HEK293 (cell line): ENCODE data around the gene TADA3.
"Not testable (repeated sequence)": the region's sequence is repeated elsewhere in the genome, so short reads cannot be mapped to it uniquely, and the experiment has no call there.

ENCODE experiments used
- CTCF ChIA-PET: fragments of 350-600 bp; formaldehyde crosslinking; extraction: SDS; loops from one replicate; lab custom pipeline; 2021; ENCODE audit warnings: antibody characterized with exemption; lab: Yijun Ruan, JAX
- POLR2A ChIA-PET: fragments of 300-600 bp; formaldehyde crosslinking; extraction: SDS; loops from one replicate; lab custom pipeline; 2020; ENCODE audit warnings: antibody characterized with exemption, inconsistent platforms; lab: Yijun Ruan, JAX
- H3K27ac ChIP-seq: fragments of 200-500 bp; sonication (Bioruptor generic); 2 replicates; pipeline ENCODE4 v1.5.1; 2014; ENCODE audit warnings: low read depth, low read length, control low read depth, inconsistent platforms; ENCODE audit errors: extremely low read depth
- H3K36me3 ChIP-seq, 2 experiments: fragments of 200-500 bp in 1 of 2; sonication (Bioruptor generic) in 1 of 2; 1 replicate in 1 of 2; 2 replicates in 1 of 2; pipeline ENCODE4 v1.5.1; 2014 to 2017; ENCODE audit warnings: inconsistent platforms in 2 of 2, low read length in 2 of 2; ENCODE audit not compliant: control insufficient read depth in 2 of 2, insufficient read depth in 1 of 2
- H3K4me1 ChIP-seq: fragments of 200-500 bp; sonication (Bioruptor generic); 2 replicates; pipeline ENCODE4 v1.5.1; 2014; ENCODE audit warnings: mild to moderate bottlenecking, low read length, inconsistent platforms; ENCODE audit not compliant: control insufficient read depth, insufficient read depth
- H3K4me3 ChIP-seq: 2 replicates; pipeline ENCODE4 v1.5.1; 2011; ENCODE audit warnings: low read depth, mild to moderate bottlenecking, control low read depth, low read length, moderate library complexity
- H3K9me3 ChIP-seq: fragments of 200-500 bp; sonication (Bioruptor generic); 2 replicates; pipeline ENCODE4 v1.5.1; 2014; ENCODE audit warnings: low read depth, low read length, inconsistent platforms; ENCODE audit not compliant: control insufficient read depth, insufficient read depth
- BCL11B ChIP-seq: fragments of 450-650 bp; formaldehyde crosslinking; IDR thresholded peaks from 2 replicates; pipeline ENCODE4 v1.5.1; 2016; ENCODE audit warnings: low read depth, missing biosample characterization, missing genetic modification characterization
- KLF1 ChIP-seq: fragments of 450-650 bp; formaldehyde crosslinking; IDR thresholded peaks from 2 replicates; pipeline ENCODE4 v1.5.1; 2016; ENCODE audit warnings: missing biosample characterization, missing genetic modification characterization
- OVOL3 ChIP-seq: fragments of 450-650 bp; formaldehyde crosslinking; IDR thresholded peaks from 2 replicates; pipeline ENCODE4 v1.5.1; 2016; ENCODE audit warnings: missing biosample characterization, missing genetic modification characterization
- ZBTB17 ChIP-seq: fragments of 450-650 bp; formaldehyde crosslinking; IDR thresholded peaks from 2 replicates; pipeline ENCODE4 v1.5.1; 2016; ENCODE audit warnings: missing biosample characterization, missing genetic modification characterization
- ZNF121 ChIP-seq: fragments of 450-650 bp; formaldehyde crosslinking; IDR thresholded peaks from 2 replicates; pipeline ENCODE4 v1.5.1; 2016; ENCODE audit warnings: missing biosample characterization, missing genetic modification characterization
- ZNF138 ChIP-seq: fragments of 450-650 bp; formaldehyde crosslinking; IDR thresholded peaks from 2 replicates; pipeline ENCODE4 v1.5.1; 2016; ENCODE audit warnings: missing biosample characterization, missing genetic modification characterization, borderline replicate concordance
- ZNF416 ChIP-seq: fragments of 450-650 bp; formaldehyde crosslinking; IDR thresholded peaks from 2 replicates; pipeline ENCODE4 v1.5.1; 2016; ENCODE audit warnings: missing biosample characterization, missing genetic modification characterization
- ZNF600 ChIP-seq: fragments of 450-650 bp; formaldehyde crosslinking; IDR thresholded peaks from 2 replicates; pipeline ENCODE4 v1.5.1; 2016; ENCODE audit warnings: missing biosample characterization, missing genetic modification characterization
- ZNF707 ChIP-seq: fragments of 450-650 bp; formaldehyde crosslinking; IDR thresholded peaks from 2 replicates; pipeline ENCODE4 v1.5.1; 2016; ENCODE audit warnings: missing biosample characterization, missing genetic modification characterization
- ZNF776 ChIP-seq: fragments of 450-650 bp; formaldehyde crosslinking; IDR thresholded peaks from 2 replicates; pipeline ENCODE4 v1.5.0; 2017; ENCODE audit warnings: missing biosample characterization, missing genetic modification characterization, borderline replicate concordance
- ZSCAN16 ChIP-seq: fragments of 450-650 bp; formaldehyde crosslinking; IDR thresholded peaks from 2 replicates; pipeline ENCODE4 v1.5.1; 2016; ENCODE audit warnings: missing biosample characterization, missing genetic modification characterization
- TF ChIP-seq, protein P1 (sequence below): fragments of 450-650 bp; formaldehyde crosslinking; IDR thresholded peaks from 2 replicates; pipeline ENCODE4 v1.5.1; 2016; ENCODE audit warnings: missing biosample characterization, missing genetic modification characterization
- TF ChIP-seq, protein P2 (sequence below): fragments of 450-650 bp; formaldehyde crosslinking; IDR thresholded peaks from 2 replicates; pipeline ENCODE4 v1.5.1; 2016; ENCODE audit warnings: missing biosample characterization, missing genetic modification characterization
- TF ChIP-seq, protein P3 (sequence below): fragments of 450-650 bp; formaldehyde crosslinking; IDR thresholded peaks from 2 replicates; pipeline ENCODE4 v1.5.1; 2016; ENCODE audit warnings: missing biosample characterization, missing genetic modification characterization
- TF ChIP-seq, protein P4 (sequence below): fragments of 450-650 bp; formaldehyde crosslinking; IDR thresholded peaks from 2 replicates; pipeline ENCODE4 v1.5.1; 2016; ENCODE audit warnings: missing biosample characterization, missing genetic modification characterization, low read depth
- TF ChIP-seq, protein P5 (sequence below): fragments of 450-650 bp; formaldehyde crosslinking; IDR thresholded peaks from 2 replicates; pipeline ENCODE4 v1.5.1; 2017; ENCODE audit warnings: missing biosample characterization, mild to moderate bottlenecking, missing genetic modification characterization, moderate library complexity
- TF ChIP-seq, protein P6 (sequence below): fragments of 450-650 bp; formaldehyde crosslinking; IDR thresholded peaks from 2 replicates; pipeline ENCODE4 v1.5.1; 2016; ENCODE audit warnings: missing biosample characterization, missing genetic modification characterization

The TADA3 gene

DNA sequence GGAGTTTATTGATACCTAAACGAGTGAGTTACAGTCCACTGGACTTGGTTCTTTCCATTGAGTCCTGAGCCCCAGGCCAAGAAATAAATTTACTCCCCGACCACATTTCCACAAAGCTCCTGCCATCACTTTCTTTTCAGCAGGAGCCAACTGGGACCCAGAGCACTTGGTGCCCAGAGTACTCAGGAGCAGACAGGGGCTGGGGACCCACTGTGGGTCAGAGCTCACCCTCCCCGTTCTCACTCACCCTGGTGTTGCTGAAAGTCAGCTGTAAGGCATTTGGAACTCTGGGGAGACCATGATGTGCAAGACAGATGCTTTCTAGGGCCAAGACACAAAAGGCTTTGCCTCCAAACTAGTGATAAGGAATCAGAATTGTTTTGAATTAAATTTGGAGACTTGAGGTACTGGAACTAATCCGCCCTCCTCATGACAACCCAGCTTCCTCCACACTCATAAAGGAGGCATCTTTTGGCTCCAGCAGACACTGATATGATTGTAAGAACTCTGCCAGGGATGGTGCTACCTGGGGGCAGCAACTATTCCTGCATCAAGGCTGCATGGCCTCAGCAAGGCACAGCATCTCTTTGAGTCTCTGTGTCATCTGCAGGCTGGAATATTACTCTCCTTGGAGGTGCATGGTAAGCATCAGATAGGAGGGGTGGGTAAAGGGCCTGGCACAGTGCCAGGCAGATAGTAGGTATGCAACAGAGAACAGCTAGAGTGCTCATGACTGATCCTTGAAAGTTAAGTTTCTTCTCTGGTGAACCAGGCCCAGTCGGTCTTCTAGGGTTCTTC lies 15.2 kb downstream of the TADA3 start (continued):
- TF ChIP-seq, protein P1, sequence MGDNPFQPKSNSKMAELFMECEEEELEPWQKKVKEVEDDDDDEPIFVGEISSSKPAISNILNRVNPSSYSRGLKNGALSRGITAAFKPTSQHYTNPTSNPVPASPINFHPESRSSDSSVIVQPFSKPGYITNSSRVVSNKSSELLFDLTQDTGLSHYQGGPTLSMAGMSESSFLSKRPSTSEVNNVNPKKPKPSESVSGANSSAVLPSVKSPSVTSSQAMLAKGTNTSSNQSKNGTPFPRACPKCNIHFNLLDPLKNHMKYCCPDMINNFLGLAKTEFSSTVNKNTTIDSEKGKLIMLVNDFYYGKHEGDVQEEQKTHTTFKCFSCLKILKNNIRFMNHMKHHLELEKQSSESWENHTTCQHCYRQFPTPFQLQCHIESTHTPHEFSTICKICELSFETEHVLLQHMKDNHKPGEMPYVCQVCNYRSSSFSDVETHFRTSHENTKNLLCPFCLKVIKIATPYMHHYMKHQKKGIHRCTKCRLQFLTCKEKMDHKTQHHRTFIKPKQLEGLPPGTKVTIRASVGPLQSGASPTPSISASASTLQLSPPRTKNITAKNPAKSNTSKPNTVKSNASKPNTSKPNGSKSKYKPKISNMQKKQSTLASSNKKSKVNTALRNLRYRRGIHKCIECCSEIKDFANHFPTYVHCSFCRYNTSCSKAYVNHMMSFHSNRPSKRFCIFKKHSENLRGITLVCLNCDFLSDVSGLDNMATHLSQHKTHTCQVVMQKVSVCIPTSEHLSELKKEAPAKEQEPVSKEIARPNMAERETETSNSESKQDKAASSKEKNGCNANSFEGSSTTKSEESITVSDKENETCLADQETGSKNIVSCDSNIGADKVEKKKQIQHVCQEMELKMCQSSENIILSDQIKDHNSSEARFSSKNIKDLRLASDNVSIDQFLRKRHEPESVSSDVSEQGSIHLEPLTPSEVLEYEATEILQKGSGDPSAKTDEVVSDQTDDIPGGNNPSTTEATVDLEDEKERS, result no peak
- TF ChIP-seq, protein P2, sequence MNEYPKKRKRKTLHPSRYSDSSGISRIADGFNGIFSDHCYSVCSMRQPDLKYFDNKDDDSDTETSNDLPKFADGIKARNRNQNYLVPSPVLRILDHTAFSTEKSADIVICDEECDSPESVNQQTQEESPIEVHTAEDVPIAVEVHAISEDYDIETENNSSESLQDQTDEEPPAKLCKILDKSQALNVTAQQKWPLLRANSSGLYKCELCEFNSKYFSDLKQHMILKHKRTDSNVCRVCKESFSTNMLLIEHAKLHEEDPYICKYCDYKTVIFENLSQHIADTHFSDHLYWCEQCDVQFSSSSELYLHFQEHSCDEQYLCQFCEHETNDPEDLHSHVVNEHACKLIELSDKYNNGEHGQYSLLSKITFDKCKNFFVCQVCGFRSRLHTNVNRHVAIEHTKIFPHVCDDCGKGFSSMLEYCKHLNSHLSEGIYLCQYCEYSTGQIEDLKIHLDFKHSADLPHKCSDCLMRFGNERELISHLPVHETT (tag by site-specific recombination), result no peak
- TF ChIP-seq ZNF707 (no peak), ZNF776 (no peak), ZNF138 (tag by site-specific recombination) (no peak), KLF1 (tag by site-specific recombination) (no peak), BCL11B (tag by site-specific recombination) (no peak), ZNF416 (tag by site-specific recombination) (no peak), ZBTB17 (tag by site-specific recombination) (no peak), ZNF600 (tag by site-specific recombination) (no peak), ZSCAN16 (no peak), OVOL3 (tag by site-specific recombination) (no peak)
- TF ChIP-seq, protein P3, sequence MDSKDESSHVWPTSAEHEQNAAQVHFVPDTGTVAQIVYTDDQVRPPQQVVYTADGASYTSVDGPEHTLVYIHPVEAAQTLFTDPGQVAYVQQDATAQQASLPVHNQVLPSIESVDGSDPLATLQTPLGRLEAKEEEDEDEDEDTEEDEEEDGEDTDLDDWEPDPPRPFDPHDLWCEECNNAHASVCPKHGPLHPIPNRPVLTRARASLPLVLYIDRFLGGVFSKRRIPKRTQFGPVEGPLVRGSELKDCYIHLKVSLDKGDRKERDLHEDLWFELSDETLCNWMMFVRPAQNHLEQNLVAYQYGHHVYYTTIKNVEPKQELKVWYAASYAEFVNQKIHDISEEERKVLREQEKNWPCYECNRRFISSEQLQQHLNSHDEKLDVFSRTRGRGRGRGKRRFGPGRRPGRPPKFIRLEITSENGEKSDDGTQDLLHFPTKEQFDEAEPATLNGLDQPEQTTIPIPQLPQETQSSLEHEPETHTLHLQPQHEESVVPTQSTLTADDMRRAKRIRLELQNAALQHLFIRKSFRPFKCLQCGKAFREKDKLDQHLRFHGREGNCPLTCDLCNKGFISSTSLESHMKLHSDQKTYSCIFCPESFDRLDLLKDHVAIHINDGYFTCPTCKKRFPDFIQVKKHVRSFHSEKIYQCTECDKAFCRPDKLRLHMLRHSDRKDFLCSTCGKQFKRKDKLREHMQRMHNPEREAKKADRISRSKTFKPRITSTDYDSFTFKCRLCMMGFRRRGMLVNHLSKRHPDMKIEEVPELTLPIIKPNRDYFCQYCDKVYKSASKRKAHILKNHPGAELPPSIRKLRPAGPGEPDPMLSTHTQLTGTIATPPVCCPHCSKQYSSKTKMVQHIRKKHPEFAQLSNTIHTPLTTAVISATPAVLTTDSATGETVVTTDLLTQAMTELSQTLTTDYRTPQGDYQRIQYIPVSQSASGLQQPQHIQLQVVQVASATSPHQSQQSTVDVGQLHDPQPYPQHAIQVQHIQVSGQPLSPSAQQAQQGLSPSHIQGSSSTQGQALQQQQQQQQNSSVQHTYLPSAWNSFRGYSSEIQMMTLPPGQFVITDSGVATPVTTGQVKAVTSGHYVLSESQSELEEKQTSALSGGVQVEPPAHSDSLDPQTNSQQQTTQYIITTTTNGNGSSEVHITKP, result no peak
- TF ChIP-seq, protein P4, sequence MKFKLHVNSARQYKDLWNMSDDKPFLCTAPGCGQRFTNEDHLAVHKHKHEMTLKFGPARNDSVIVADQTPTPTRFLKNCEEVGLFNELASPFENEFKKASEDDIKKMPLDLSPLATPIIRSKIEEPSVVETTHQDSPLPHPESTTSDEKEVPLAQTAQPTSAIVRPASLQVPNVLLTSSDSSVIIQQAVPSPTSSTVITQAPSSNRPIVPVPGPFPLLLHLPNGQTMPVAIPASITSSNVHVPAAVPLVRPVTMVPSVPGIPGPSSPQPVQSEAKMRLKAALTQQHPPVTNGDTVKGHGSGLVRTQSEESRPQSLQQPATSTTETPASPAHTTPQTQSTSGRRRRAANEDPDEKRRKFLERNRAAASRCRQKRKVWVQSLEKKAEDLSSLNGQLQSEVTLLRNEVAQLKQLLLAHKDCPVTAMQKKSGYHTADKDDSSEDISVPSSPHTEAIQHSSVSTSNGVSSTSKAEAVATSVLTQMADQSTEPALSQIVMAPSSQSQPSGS (tag by site-specific recombination), result no peak
- TF ChIP-seq, protein P5, sequence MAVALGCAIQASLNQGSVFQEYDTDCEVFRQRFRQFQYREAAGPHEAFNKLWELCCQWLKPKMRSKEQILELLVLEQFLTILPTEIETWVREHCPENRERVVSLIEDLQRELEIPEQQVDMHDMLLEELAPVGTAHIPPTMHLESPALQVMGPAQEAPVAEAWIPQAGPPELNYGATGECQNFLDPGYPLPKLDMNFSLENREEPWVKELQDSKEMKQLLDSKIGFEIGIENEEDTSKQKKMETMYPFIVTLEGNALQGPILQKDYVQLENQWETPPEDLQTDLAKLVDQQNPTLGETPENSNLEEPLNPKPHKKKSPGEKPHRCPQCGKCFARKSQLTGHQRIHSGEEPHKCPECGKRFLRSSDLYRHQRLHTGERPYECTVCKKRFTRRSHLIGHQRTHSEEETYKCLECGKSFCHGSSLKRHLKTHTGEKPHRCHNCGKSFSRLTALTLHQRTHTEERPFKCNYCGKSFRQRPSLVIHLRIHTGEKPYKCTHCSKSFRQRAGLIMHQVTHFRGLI, result no peak

DNA sequence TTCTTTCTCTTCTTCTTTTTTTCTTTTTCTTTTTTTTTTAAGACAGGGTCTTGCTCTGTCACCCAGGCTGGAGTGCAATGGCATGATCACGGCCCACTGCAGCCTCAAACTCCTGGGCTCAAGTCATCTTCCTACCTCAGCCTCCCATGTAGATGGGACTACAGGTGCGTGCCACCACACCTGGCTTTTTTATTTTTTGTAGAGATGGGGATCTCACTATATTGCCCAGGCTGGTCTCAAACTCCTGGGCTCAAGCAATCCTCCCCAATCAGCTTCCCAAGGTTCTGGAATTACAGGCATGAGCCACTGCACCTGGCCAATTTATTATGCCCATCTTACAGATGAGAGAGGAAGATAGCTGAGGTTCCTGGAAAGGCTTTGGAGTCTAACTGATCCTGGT lies 21.3 kb downstream of the TADA3 start:
- not testable (repeated sequence) for H3K4me1 ChIP-seq, H3K4me3 ChIP-seq, H3K9me3 ChIP-seq, H3K27ac ChIP-seq
- peak; percentile 73; the same call in 1 of the 2 replicates for TF ChIP-seq ZNF121 (tag by site-specific recombination)
- TF ChIP-seq, protein P6, sequence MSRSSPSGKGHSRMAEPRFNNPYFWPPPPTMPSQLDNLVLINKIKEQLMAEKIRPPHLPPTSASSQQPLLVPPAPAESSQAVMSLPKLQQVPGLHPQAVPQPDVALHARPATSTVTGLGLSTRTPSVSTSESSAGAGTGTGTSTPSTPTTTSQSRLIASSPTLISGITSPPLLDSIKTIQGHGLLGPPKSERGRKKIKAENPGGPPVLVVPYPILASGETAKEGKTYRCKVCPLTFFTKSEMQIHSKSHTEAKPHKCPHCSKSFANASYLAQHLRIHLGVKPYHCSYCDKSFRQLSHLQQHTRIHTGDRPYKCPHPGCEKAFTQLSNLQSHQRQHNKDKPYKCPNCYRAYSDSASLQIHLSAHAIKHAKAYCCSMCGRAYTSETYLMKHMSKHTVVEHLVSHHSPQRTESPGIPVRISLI, result 0 out of 2 replicates have a peak, but pooled peaks have one; percentile 13
- POLR2A ChIA-PET, result interaction anchor here (1.5 kb wide), 1 partner anchor 25 kb away, joined by 4 read pairs; no protein-coding TSS in a partner anchor
- CTCF ChIA-PET, result interaction anchor here (1.2 to 1.3 kb wide), 2 partner anchors 11 to 56 kb away, joined by 5 to 7 read pairs; no protein-coding TSS in a partner anchor
- peaks cover 0 to 14% of the 10 kb centered on the region in 2 experiments; a peak in 1 of 3 replicates for H3K36me3 ChIP-seq
